Astrocyte (in vitro differentiated cells and primary cell): ENCODE data around the gene CMIP.

Experiments used
- EZH2 ChIP-seq: IDR thresholded peaks from 2 replicates; pipeline ENCODE4 v1.6.1; 2012; ENCODE audit warnings: mild to moderate bottlenecking, low read length, inconsistent platforms; ENCODE audit not compliant: insufficient read depth
- TF ChIP-seq, protein P1 (sequence below): IDR thresholded peaks from 2 replicates; pipeline ENCODE4 v1.5.1; 2011; ENCODE audit warnings: low read depth, mild to moderate bottlenecking, inconsistent platforms, low read length, moderate library complexity; ENCODE audit not compliant: insufficient read depth

DNA sequence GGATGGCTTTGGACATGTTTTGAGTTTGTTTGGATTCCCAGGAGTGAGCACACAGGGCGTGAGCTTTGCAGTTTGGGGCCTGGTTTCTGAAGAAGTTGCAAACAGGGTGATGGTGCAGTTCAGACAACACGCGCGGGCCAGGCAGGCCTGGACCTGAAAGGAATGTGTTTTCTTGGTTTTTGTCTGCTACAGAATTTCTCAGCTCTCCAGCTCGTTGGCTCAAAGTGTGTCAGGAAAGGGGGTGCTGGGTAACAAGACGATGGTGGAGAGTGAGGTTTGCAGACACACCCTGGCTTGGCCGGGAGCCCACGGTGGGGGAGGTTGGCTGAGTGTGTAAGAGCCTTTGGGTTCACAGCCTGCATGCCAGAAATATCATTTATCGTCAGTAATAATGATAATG, 82.3 kb downstream of the CMIP start:
- TF ChIP-seq, protein P1, sequence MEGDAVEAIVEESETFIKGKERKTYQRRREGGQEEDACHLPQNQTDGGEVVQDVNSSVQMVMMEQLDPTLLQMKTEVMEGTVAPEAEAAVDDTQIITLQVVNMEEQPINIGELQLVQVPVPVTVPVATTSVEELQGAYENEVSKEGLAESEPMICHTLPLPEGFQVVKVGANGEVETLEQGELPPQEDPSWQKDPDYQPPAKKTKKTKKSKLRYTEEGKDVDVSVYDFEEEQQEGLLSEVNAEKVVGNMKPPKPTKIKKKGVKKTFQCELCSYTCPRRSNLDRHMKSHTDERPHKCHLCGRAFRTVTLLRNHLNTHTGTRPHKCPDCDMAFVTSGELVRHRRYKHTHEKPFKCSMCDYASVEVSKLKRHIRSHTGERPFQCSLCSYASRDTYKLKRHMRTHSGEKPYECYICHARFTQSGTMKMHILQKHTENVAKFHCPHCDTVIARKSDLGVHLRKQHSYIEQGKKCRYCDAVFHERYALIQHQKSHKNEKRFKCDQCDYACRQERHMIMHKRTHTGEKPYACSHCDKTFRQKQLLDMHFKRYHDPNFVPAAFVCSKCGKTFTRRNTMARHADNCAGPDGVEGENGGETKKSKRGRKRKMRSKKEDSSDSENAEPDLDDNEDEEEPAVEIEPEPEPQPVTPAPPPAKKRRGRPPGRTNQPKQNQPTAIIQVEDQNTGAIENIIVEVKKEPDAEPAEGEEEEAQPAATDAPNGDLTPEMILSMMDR: no peak
- no peak for TF ChIP-seq EZH2
